DOHH2 (cell line): ENCODE results near the gene RAP1GAP.
A peak's percentile ranks its signal among the peaks of the same experiment; 100 is the strongest.

Experiments used
- H3F3A ChIP-seq: fragments of 200-600 bp; sonication (generic), shearing (Covaris generic); 2 replicates; pipeline ENCODE4 v1.6.0; 2016; ENCODE audit warnings: antibody characterized with exemption, mild to moderate bottlenecking; ENCODE audit not compliant: control insufficient read depth, insufficient read depth
- H3K27ac ChIP-seq: fragments of 200-600 bp; sonication (generic); 2 replicates; pipeline ENCODE4 v1.5.1; 2014; ENCODE audit warnings: low read depth, mild to moderate bottlenecking, low read length, moderate library complexity
- H3K27me3 ChIP-seq: fragments of 200-600 bp; sonication (generic); 2 replicates; pipeline ENCODE4 v1.6.1; 2014; ENCODE audit warnings: mild to moderate bottlenecking, low read length, mixed read lengths; ENCODE audit not compliant: control insufficient read depth
- H3K36me3 ChIP-seq: fragments of 200-600 bp; sonication (generic); 2 replicates; pipeline ENCODE4 v1.6.1; 2014; ENCODE audit warnings: mild to moderate bottlenecking, low read length, moderate library complexity, mixed read lengths; ENCODE audit not compliant: control insufficient read depth
- H3K4me1 ChIP-seq: fragments of 200-600 bp; sonication (generic); 2 replicates; pipeline ENCODE4 v1.6.1; 2014; ENCODE audit warnings: mild to moderate bottlenecking, low read length, mixed read lengths; ENCODE audit not compliant: control insufficient read depth
- H3K4me2 ChIP-seq: fragments of 200-600 bp; sonication (generic); 2 replicates; pipeline ENCODE4 v1.6.0; 2014; ENCODE audit warnings: mild to moderate bottlenecking, low read length, moderate library complexity
- H3K4me3 ChIP-seq: fragments of 200-600 bp; sonication (generic); 2 replicates; pipeline ENCODE4 v1.5.1; 2014; ENCODE audit warnings: mild to moderate bottlenecking, low read length, mixed read lengths
- H3K79me2 ChIP-seq: fragments of 200-600 bp; sonication (generic); 2 replicates; pipeline ENCODE4 v1.6.1; 2014; ENCODE audit warnings: mild to moderate bottlenecking, low read length, mixed read lengths; ENCODE audit not compliant: control insufficient read depth
- H3K9me2 ChIP-seq: fragments of 200-600 bp; sonication (generic); replicated peaks from 2 replicates; pipeline ENCODE4 v1.6.1; 2014; ENCODE audit warnings: mild to moderate bottlenecking, low read length, mixed read lengths; ENCODE audit not compliant: control insufficient read depth
- H3K9me3 ChIP-seq: fragments of 200-600 bp; sonication (generic); 2 replicates; pipeline ENCODE4 v1.6.1; 2014; ENCODE audit warnings: antibody characterized with exemption, low read length, mixed read lengths; ENCODE audit not compliant: control insufficient read depth, insufficient read depth
- H4K20me1 ChIP-seq: fragments of 200-600 bp; sonication (generic); 2 replicates; pipeline ENCODE4 v1.6.0; 2014; ENCODE audit warnings: low read depth, mild to moderate bottlenecking, antibody characterized with exemption, low read length, moderate library complexity; ENCODE audit not compliant: control insufficient read depth, insufficient read depth
- CTCF ChIP-seq: fragments of 200-600 bp; sonication (generic); IDR thresholded peaks from one replicate; pipeline ENCODE4 v1.5.1; 2014; ENCODE audit warnings: antibody characterized with exemption, mild to moderate bottlenecking, low read depth, low read length; ENCODE audit not compliant: poor library complexity, severe bottlenecking
- EZH2phosphoT487 ChIP-seq: fragments of 200-600 bp; sonication (generic); IDR thresholded peaks from 2 replicates; pipeline ENCODE4 v1.6.1; 2017; ENCODE audit warnings: borderline replicate concordance, mild to moderate bottlenecking, antibody characterized with exemption, low read length, moderate library complexity, mixed read lengths

The RAP1GAP gene

DNA sequence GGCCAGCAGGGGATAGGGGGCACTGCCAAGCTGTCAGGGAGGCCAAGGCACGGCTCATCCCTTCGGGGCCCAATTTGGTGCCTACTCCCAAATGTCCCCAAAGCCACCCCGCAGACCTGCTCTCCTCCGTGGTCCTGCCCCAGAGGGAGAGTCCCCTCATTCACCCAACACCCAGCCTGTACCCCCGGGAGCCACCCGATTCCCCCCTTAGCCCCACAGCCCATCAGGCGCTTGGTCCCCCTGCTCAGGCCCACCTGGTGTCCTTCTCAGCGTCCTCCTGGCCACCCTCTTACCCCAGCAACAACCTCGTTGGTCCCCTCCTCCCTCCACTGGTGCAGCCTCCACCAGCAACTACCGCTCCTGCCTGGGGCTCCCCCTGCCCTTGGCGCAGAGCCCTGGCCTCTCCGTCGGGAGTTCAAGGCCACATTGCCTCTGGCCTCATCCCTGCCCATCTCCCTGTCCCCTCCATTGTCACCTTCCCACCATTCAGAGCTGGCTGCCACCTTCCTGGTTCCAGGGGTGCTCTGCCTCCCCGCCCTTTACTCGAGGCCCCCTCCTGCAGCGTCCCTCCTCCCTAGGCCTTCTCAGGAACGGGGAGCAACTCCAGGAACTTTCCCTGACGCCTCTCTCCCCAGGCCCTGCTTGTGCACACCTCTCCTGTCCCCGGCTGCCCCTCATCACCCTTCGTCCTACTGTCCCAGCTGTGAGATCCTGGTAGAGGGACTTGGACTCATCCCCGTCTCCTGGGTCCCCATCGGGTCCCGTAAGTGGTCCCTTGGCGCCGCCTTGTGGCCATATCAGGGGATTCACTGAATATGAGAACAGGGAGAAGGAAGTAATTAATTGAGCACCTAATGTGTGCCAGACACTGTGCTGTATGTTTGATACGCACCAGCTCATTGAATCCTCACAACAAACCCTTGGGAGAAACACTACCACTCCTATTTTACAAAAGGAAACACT is 73.9 kb downstream of the RAP1GAP start:
- Histone ChIP-seq H3K27me3 (no peaks in the 10 kb centered on the region), H3K9me3 (no peaks in the 10 kb centered on the region), H3K4me2 (no peak overlapping the region), H3K9me2 (no peaks in the 10 kb centered on the region), H4K20me1 (0 out of 2 replicates have a peak, but pooled peaks cover 3% of the 10 kb centered on the region), H3K79me2 (no peaks in the 10 kb centered on the region), H3K36me3 (no peaks in the 10 kb centered on the region), H3K4me1 (no peaks in the 10 kb centered on the region), H3F3A (no peaks in the 10 kb centered on the region), H3K27ac (no peak overlapping the region), H3K4me3 (no peak overlapping the region)
- TF ChIP-seq EZH2phosphoT487 = no peak
- peak; percentile 89 for TF ChIP-seq CTCF

DNA sequence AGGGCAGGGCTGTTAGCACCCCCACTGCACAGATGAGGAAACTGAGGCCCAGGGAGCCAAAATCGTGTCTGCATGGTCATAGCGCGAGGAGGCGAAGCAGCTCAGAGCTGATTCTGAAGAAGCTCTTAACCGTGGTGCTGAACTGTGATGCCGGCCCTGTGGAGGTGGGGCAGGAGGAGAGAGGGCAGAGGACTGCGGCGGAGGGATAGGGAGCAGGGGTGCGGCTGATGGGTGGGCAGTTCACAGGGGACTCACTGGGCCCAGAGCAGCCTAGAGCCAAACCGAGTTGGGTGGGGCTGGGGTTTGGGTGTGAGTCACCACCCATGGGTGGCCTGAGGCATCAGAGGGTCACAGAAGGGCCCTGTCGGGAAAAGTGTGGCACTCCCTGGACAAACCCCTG is 74.7 kb downstream of the RAP1GAP start:
- H3F3A ChIP-seq = no peaks in the 10 kb centered on the region
- no peak overlapping the region for H3K4me3 ChIP-seq
- H3K36me3 ChIP-seq = no peaks in the 10 kb centered on the region
- H3K79me2 ChIP-seq = no peaks in the 10 kb centered on the region
- H3K4me2 ChIP-seq = no peak overlapping the region
- 0 out of 2 replicates have a peak, but pooled peaks cover 3% of the 10 kb centered on the region for H4K20me1 ChIP-seq
- no peak overlapping the region for H3K27ac ChIP-seq
- no peak for TF ChIP-seq EZH2phosphoT487
- no peak for TF ChIP-seq CTCF
- H3K27me3 ChIP-seq = no peaks in the 10 kb centered on the region
- H3K4me1 ChIP-seq = no peaks in the 10 kb centered on the region
- no peaks in the 10 kb centered on the region for H3K9me3 ChIP-seq
- no peaks in the 10 kb centered on the region for H3K9me2 ChIP-seq

- H3K27ac ChIP-seq = no peak overlapping the region
- TF ChIP-seq CTCF (no peak), EZH2phosphoT487 (no peak)
- no peaks in the 10 kb centered on the region for H3K9me3 ChIP-seq
- no peak overlapping the region for H3K4me3 ChIP-seq
- no peaks in the 10 kb centered on the region for H3K27me3 ChIP-seq
- no peak overlapping the region for H3K4me2 ChIP-seq
- no peaks in the 10 kb centered on the region for H3K9me2 ChIP-seq
- 0 out of 2 replicates have a peak, but pooled peaks cover 3% of the 10 kb centered on the region for H4K20me1 ChIP-seq
- H3K4me1 ChIP-seq = no peaks in the 10 kb centered on the region
- no peaks in the 10 kb centered on the region for H3K36me3 ChIP-seq
- no peaks in the 10 kb centered on the region for H3K79me2 ChIP-seq
- H3F3A ChIP-seq = no peaks in the 10 kb centered on the region
These were observed 75.9 kb downstream of the RAP1GAP start for GRCh38 chr1:21593231-21593630.
